CD4-positive, alpha-beta T cell treated with Interleukin-2 at 100 ng/mL for 4 hours (primary cell): ENCODE measurements around the gene INHBC.
"Not testable (repeated sequence)": the region's sequence is repeated elsewhere in the genome, so short reads cannot be mapped to it uniquely, and the experiment has no call there.

Experiments used
- DNase-seq: peaks from one replicate; pipeline ENCODE4 v3.0.0-alpha.2; 2020; ENCODE audit warnings: low spot score

The INHBC gene

GRCh38 chr12:57434517-57435223 is at the start of gene INHBC:
Gene INHBC (plus strand): TSS chr12:57434784. CDS start chr12:57434887, 103 bp downstream.
- no peak for DNase-seq

GRCh38 chr12:57385586-57385985 is 49.0 kb upstream of the INHBC start:
- no peak for DNase-seq

GRCh38 chr12:57386187-57386720 is 48.3 kb upstream of the INHBC start:
- no peak for DNase-seq

GRCh38 chr12:57388425-57388824 is 46.2 kb upstream of the INHBC start:
- no peak for DNase-seq

- DNase-seq: no peak
Measured at GRCh38 chr12:57389033-57389432, 45.6 kb upstream of the INHBC start.

- DNase-seq: no peak
Measured at GRCh38 chr12:57390174-57390573, 44.4 kb upstream of the INHBC start.

- DNase-seq: no peak
Measured at GRCh38 chr12:57395121-57395520, 39.5 kb upstream of the INHBC start.

- DNase-seq: no peak
Measured at GRCh38 chr12:57397441-57397840, 37.1 kb upstream of the INHBC start.

GRCh38 chr12:57399718-57400463 is 34.7 kb upstream of the INHBC start:
- DNase-seq: not testable (repeated sequence)

- no peak for DNase-seq
Measured at GRCh38 chr12:57401165-57401564, 33.4 kb upstream of the INHBC start.

GRCh38 chr12:57402156-57402555 is 32.4 kb upstream of the INHBC start:
- DNase-seq: not testable (repeated sequence)

- no peak for DNase-seq
Measured at GRCh38 chr12:57404966-57405640, 29.5 kb upstream of the INHBC start.

- no peak for DNase-seq
Measured at GRCh38 chr12:57410534-57410933, 24.1 kb upstream of the INHBC start.

GRCh38 chr12:57414160-57414559 is 20.4 kb upstream of the INHBC start:
- not testable (repeated sequence) for DNase-seq

- no peak for DNase-seq
Measured at GRCh38 chr12:57415088-57415487, 19.5 kb upstream of the INHBC start.

- DNase-seq: no peak
Measured at GRCh38 chr12:57416039-57416996, 18.3 kb upstream of the INHBC start.

- DNase-seq: no peak
Measured at GRCh38 chr12:57418255-57418654, 16.3 kb upstream of the INHBC start.

- DNase-seq: no peak
Measured at GRCh38 chr12:57419495-57419894, 15.1 kb upstream of the INHBC start.

- no peak for DNase-seq
Measured at GRCh38 chr12:57420482-57420881, 14.1 kb upstream of the INHBC start.

GRCh38 chr12:57426948-57427347 is 7.6 kb upstream of the INHBC start:
- not testable (repeated sequence) for DNase-seq

- no peak for DNase-seq
Measured at GRCh38 chr12:57428965-57429364, 5.6 kb upstream of the INHBC start.
